HG03432 (cell line): ENCODE measurements around the gene MVB12B.

ENCODE experiments used
- ATAC-seq: cut with Tn5 transposase; IDR thresholded peaks from one replicate; pipeline ENCODE4 v1.9.1; 2021; ENCODE audit warnings: mild to moderate bottlenecking, moderate library complexity; ENCODE audit not compliant: unreplicated experiment

MVB12B gene

GRCh38 chr9:126423142-126423915, 96.7 kb downstream of the MVB12B start:
- ATAC-seq: no peak

DNA sequence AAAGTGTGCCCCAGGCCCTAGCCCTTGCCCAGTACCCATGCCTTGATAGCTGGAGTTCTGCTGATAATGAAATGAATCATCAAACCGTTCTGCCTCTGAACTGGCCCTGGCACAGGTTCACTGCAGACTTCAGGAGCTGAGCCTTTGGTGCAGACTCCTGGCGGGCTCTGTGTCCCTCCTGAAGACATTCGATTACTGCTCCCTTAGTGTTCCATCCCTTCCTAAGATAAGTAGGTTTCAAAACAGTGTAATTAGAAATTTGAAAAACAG, 97.2 kb downstream of the MVB12B start:
- no peak for ATAC-seq

DNA sequence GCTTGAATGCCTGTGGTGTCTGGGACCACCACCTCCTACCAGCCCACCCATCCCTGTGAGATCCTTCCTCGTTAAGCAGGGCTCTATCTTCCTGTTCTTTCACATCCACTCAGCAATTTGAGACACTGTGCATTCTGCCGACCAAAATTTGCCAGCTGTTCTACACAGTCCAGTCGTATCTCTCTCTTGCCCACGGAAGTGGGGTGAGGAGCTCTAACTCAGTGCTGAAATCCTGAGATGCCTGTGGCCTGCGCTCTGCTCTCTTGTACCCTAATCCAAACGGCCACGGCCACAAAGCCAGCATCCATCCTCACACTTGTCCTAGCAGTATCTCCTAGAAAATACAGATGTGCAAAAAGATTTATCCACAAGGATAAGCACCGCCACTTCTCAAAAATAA, 97.9 kb downstream of the MVB12B start:
- ATAC-seq: no peak

- no peak for ATAC-seq
Measured at GRCh38 chr9:126428534-126429175, 102.0 kb downstream of the MVB12B start.

DNA sequence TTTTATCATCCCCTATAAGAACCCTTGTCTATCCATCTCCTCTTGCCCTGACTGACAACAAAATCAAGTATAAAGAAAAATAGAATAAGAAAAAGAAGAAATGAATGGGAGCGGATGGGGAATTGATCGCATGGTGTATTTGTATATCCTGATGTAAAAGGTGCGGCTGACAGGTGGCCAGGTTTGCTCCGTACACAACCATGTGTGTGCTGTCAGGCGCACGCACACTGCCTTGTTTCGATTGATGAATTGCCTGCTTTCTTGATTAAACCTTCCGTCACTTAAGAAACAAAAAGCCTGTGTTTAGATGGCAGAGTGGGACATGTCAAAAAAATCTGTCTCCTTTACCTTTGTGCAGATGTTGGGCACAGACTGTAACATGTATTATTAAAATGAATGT, 102.6 kb downstream of the MVB12B start:
- ATAC-seq: no peak

GRCh38 chr9:126430124-126430523, 103.5 kb downstream of the MVB12B start:
- no peak for ATAC-seq

DNA sequence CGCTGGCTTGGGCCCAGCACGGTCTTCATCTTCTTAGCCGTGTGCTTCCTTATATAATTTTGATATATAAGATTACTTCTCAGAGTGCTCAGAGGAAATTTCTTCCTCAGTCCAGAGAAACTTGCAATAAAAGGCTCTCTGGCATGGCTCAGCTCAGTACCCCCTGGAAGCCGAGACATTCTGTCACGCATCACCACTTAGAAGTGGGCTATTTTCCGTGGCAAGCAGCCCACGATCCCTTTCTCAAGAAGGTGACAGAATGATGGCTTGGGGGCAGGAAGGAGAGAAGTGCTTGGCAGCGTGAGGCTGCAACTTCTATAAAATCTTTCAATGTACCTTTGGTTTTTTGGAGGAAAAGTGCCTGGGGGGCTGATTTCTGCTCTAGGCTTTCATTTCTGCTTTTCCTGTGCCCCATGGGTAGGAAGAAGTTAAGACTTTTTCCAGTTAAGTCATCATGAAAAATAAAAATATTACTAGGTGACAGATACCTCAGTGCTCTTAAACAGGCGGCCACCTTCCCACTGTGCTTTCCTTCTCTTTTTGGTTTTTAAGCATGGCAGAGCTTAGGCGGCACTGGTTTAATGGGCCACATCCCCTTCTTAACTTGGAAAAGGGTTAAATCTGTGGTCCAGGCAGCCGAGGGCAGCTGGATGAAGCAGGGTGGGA, 104.6 kb downstream of the MVB12B start:
- ATAC-seq: no peak

- ATAC-seq: no peak
Measured at GRCh38 chr9:126432659-126433058, 106.0 kb downstream of the MVB12B start.

DNA sequence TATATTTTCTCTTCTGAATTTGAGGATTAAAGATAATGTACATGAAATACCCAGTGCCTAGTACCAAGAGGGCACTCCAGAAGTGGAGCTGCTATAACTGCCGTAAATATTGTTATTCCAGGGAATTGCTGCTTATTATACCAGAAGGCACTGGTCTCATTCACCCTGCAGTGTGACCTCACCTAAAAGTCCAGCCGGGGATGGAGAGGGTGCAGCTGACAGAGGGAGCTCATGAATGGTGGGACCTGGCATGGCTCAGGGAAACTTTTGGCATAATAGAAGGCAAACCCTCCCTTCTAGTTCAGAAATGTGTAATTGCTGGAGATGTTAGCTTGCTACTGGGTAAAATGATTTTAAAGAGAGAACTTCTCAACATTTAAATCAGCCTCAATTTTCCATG, 108.5 kb downstream of the MVB12B start:
- no peak for ATAC-seq

GRCh38 chr9:126435626-126436025, 109.0 kb downstream of the MVB12B start:
- ATAC-seq: no peak

DNA sequence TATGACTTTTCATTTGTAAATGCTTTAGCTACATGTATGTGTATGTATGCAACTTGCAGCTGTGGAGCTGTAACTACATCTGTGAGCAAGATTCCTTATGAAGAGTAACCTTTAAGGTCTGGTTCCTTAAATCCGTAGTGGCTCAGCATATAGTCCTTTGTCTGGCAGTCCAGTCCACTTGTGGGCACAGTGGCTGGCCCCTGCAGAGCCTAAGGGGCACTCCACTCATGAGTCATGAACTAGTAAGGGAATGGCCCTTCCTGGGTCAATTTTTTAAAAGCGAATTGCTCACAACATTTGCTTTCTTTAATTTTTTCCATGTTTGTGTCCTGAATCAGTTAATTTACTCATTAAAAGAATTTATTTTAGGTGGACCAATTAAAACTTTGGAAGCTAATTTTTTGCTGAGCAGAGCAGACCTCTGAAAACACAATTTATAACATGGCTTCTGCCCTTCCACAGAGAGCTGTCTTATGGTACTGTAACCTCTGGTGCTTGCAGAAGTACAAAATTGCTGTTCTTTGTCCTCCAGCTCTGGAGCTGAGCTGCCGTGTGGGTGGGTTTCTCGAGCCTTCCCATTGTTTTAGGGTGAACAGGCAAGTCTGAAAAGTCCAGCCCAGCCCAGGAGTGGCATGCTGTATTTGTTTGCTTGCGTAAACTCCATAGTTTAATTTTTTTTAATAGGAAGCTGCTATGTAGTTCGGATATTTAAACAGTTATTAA, 110.1 kb downstream of the MVB12B start:
- ATAC-seq: no peak

- ATAC-seq: no peak
Measured at GRCh38 chr9:126437268-126437666, 110.6 kb downstream of the MVB12B start.

GRCh38 chr9:126437701-126438100, 111.1 kb downstream of the MVB12B start:
- ATAC-seq: no peak

DNA sequence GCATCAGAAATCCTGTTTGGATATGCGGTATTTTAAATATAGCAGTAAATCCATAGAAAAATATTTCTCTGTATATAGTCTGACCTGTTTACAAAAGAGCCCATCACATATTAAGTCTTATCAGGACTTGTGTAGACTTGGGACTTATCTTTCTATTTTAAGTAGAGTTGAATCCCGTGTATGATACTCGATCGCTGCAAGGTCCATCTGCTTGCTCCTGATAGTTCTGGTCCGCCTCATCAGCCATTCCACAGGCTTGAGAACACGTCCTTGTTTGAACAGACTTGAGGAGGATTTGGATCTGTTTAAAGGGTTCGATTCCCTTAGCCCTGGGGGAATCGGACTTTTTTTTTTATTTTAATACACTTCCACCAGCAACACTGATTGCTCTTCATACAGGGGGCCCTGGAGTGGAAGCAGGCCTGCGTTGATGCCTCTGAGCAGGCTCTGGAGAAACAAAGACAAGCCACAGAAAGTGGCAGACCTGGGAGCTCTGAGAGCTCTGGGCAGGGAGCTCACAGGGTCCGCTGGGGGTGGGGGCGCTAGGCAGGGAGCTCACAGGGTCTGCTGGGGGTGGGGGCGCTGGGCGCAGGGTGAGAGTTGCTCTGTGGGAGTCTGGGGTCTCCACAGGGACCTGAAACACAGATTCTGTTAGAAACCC, 112.2 kb downstream of the MVB12B start:
- no peak for ATAC-seq

DNA sequence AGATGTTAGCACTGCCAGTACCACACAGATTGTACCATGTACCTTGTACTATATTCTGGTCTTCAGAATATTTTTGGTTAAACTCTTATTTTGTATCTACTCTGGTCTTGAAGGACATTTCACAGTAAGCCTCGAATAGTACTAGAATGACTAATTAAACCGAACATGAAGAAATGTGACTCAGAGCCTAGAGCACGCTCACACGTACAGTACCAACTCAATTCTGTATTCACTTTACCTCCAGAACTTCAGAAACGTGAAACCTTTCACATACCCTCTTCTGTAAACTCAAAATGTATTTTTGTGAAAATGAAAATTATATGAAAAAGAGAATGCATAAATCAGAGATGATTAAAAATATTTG, 112.8 kb downstream of the MVB12B start:
- ATAC-seq: no peak

DNA sequence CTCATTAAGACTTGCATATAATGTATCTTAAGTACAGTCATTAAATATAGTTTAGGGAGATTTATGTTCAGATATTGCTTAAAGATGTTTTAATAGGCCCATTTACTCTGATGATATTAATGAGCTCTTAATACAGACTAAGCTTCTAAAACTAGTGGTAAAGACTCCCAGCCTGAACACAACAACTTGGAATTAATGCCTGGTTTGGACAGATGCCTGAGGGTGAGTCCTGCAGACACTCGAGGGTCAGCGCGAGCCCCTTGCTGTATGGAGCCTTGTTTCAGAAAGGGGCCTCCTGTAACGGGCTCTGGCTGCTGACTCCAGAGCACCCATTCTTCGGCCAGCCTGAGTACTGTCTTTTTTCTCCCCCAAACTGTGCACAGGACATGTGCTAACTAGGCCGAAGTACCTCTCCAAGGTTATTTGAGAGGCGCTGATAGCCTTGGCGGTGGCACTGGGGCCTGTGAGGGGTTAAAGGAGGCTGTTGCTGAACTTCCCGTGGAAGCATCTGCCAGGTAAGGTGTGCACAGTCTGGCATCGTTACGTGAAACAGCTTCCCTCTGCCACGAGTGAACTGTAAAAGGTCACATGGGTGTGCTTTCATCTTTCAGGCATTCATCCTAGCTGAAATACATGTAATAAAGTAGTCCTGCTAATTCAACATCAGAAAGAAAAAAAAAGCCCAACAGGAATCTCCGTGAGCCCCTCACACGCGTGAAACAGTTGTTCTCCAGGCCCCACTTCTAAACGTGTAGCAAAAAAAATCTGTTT, 113.4 kb downstream of the MVB12B start:
- no peak for ATAC-seq

DNA sequence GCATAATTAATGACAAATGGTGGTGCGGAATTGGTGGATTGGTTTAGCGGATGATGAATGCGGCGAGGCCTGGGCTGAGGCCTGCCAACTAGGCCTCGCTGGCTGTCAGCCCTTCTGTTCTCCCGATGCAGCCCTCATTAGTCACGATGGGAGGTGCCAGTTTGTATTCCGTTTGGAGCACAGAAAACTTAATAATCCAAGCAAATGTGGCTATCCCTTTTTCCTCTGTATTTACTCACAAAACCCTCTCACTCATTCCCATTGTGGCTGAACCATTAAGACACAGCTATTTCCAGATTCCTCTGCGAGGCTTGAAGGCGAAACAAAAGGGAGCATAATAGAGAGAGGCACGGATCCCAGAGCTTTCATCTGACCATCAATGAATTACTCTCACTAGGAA, 114.3 kb downstream of the MVB12B start:
- no peak for ATAC-seq

DNA sequence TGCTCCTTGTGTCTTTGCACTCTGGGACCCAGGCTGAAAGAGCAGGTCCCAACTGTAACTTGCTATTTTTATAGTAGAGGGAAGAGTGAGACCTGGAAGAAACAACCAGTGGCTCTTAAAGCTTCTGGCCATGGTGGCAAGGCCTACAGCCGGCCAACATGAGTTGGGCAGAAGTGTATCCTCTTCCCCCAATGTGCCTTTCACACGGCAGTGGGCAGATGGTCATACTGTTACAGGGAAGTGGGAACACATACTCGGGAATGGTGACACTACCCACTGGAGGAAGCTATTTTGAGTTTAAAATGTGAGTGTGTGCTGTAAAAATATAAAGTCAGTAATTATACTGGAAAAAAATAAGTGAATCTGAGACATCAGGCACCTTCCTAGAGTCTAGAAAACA, 116.0 kb downstream of the MVB12B start:
- ATAC-seq: no peak

DNA sequence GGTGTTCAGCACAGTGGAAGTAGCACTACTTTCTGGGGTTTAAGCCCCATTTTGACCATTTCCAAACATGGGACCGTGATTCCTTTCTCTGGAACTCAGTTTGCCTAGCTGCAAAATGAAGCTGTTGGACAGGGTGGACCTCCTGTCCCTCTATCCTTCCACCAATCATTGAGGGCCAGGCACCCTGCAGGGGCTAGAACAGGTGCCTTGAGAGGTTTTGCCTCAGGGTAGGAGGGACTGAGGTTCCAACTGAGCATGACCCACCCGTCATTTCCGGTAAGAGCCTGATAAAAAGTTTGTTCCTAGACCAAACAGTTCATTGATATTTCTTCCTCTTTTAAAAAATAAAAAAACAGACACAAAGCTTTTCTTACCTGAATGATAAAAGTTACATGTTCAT, 116.5 kb downstream of the MVB12B start:
- no peak for ATAC-seq

DNA sequence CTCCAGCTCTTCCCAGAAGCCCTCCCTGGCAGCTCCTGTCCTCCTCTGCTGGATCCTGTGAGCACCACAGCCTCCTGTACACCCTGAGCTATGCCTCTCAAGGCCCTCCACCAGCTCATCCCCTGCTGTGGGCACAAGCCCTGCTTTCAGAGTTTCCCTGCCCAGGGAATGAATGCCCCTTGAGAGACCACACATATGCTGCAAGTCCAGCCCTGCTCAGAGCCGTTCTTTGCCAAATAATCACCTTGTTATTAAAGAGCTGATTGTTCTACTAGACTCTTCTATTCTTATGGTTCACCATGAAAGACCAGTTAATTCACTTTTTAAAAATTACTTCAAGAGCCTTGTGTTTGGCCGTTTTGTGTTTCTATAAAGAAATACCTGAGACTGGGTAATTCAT, 121.5 kb downstream of the MVB12B start:
- ATAC-seq: no peak
